Calu3 (cell line): Measurements from ENCODE around the gene KIAA0586. TPM values are rescaled to one million over a fixed set of nuclear protein-coding genes. Genes with fewer than 3 reads are reported as not detected.

Source experiments
- BruUV-seq: library from RNA; stranded (reverse); fragments of 400-500 nt; replicated peaks from 2 replicates; lab custom pipeline; 2021; lab: Mats Ljungman, UMichigan
- CTCF ChIA-PET: fragments of 300-600 bp; sonication (Branson Sonifier 250); formaldehyde crosslinking; loops from one replicate; lab custom pipeline; 2022; ENCODE audit warnings: antibody characterized with exemption; lab: Charles Lee
- DNase-seq: peaks from one replicate; pipeline ENCODE4 v3.0.0; 2022
- H3K27ac Mint-ChIP-seq: one replicate; pipeline ENCODE4 v1.8.0; 2022; ENCODE audit warnings: mixed read lengths; ENCODE audit not compliant: unreplicated experiment
- H3K27me3 Mint-ChIP-seq: one replicate; pipeline ENCODE4 v1.8.0; 2022; ENCODE audit warnings: mixed read lengths; ENCODE audit not compliant: unreplicated experiment
- H3K36me3 Mint-ChIP-seq: one replicate; pipeline ENCODE4 v1.8.0; 2022; ENCODE audit warnings: mild to moderate bottlenecking, moderate library complexity, mixed read lengths; ENCODE audit not compliant: insufficient read depth, unreplicated experiment
- H3K4me1 Mint-ChIP-seq: one replicate; pipeline ENCODE4 v1.8.0; 2022; ENCODE audit warnings: mild to moderate bottlenecking, low read depth, mixed read lengths; ENCODE audit not compliant: unreplicated experiment
- H3K4me3 Mint-ChIP-seq: one replicate; pipeline ENCODE4 v1.8.0; 2022; ENCODE audit warnings: mild to moderate bottlenecking, low read depth, moderate library complexity, mixed read lengths; ENCODE audit not compliant: unreplicated experiment
- H3K9me3 Mint-ChIP-seq: one replicate; pipeline ENCODE4 v1.8.0; 2022; ENCODE audit warnings: low read depth, mixed read lengths; ENCODE audit not compliant: unreplicated experiment
- CTCF ChIP-seq: fragments of 200-600 bp; IDR thresholded peaks from one replicate; pipeline ENCODE4 v1.8.0; 2022; ENCODE audit warnings: antibody characterized with exemption; ENCODE audit not compliant: unreplicated experiment
- intact Hi-C: fragments of 100-400 bp; cut with micrococcal nuclease; formaldehyde crosslinking; loops from one replicate; pipeline ENCODE4 v1.10.0; 2022; ENCODE audit not compliant: unreplicated experiment
- total RNA-seq: library from RNA; stranded (reverse); gene quantifications from 2 replicates; pipeline ENCODE4 v1.2.3, GENCODE V29; 2022

Gene KIAA0586
- total RNA-seq, 1 experiment from 2014 or later: 19.3 TPM

GRCh38 chr14:58540749-58541632 is 113.5 kb downstream of the KIAA0586 start:
- H3K9me3 Mint-ChIP-seq: peaks cover 7% of the 10 kb centered on the region
- H3K4me3 Mint-ChIP-seq: no peak overlapping the region
- no TSS peak for BruUV-seq
- H3K27ac Mint-ChIP-seq: no peak overlapping the region
- H3K4me1 Mint-ChIP-seq: no peaks in the 10 kb centered on the region
- TF ChIP-seq CTCF: no peak
- CTCF ChIA-PET: interaction anchor here (0.6 kb wide), 1 partner anchor 206 kb away, joined by 3 read pairs; no protein-coding TSS in a partner anchor
- no peak for DNase-seq
- no peaks in the 10 kb centered on the region for H3K27me3 Mint-ChIP-seq
- H3K36me3 Mint-ChIP-seq: no peaks in the 10 kb centered on the region
- intact Hi-C loops: no loop called here

GRCh38 chr14:58541633-58542022 is 114.1 kb downstream of the KIAA0586 start:
- Mint-ChIP-seq H3K4me1 (no peaks in the 10 kb centered on the region), H3K36me3 (no peaks in the 10 kb centered on the region), H3K9me3 (peaks cover 7% of the 10 kb centered on the region), H3K27me3 (no peaks in the 10 kb centered on the region), H3K4me3 (no peak overlapping the region), H3K27ac (no peak overlapping the region)
- DNase-seq: no peak
- CTCF ChIA-PET: no interaction called here
- no peak for TF ChIP-seq CTCF
- no TSS peak for BruUV-seq
- intact Hi-C loops: no loop called here

- CTCF ChIA-PET: no interaction called here
- DNase-seq: no peak
- Mint-ChIP-seq H3K36me3 (no peaks in the 10 kb centered on the region), H3K4me1 (no peaks in the 10 kb centered on the region), H3K27me3 (no peaks in the 10 kb centered on the region), H3K9me3 (peaks cover 7% of the 10 kb centered on the region), H3K4me3 (no peak overlapping the region), H3K27ac (no peak overlapping the region)
- BruUV-seq: no TSS peak
- intact Hi-C loops: no loop called here
- no peak for TF ChIP-seq CTCF
Observed at GRCh38 chr14:58543253-58543652, 115.7 kb downstream of the KIAA0586 start.

GRCh38 chr14:58547649-58548048 is 120.1 kb downstream of the KIAA0586 start:
- no TSS peak for BruUV-seq
- Mint-ChIP-seq H3K27me3 (no peaks in the 10 kb centered on the region), H3K4me3 (no peak overlapping the region), H3K9me3 (peaks cover 7% of the 10 kb centered on the region), H3K36me3 (no peaks in the 10 kb centered on the region), H3K4me1 (no peaks in the 10 kb centered on the region), H3K27ac (no peak overlapping the region)
- DNase-seq: no peak
- intact Hi-C loops: no loop called here
- no peak for TF ChIP-seq CTCF
- CTCF ChIA-PET: no interaction called here
